DOHH2 (cell line): ENCODE results near the gene PDIK1L.

Experiments used
- H3F3A ChIP-seq: fragments of 200-600 bp; sonication (generic), shearing (Covaris generic); 2 replicates; pipeline ENCODE4 v1.6.0; 2016; ENCODE audit warnings: antibody characterized with exemption, mild to moderate bottlenecking; ENCODE audit not compliant: control insufficient read depth, insufficient read depth
- H3K27ac ChIP-seq: fragments of 200-600 bp; sonication (generic); 2 replicates; pipeline ENCODE4 v1.5.1; 2014; ENCODE audit warnings: low read depth, mild to moderate bottlenecking, low read length, moderate library complexity
- H3K27me3 ChIP-seq: fragments of 200-600 bp; sonication (generic); 2 replicates; pipeline ENCODE4 v1.6.1; 2014; ENCODE audit warnings: mild to moderate bottlenecking, low read length, mixed read lengths; ENCODE audit not compliant: control insufficient read depth
- H3K36me3 ChIP-seq: fragments of 200-600 bp; sonication (generic); 2 replicates; pipeline ENCODE4 v1.6.1; 2014; ENCODE audit warnings: mild to moderate bottlenecking, low read length, moderate library complexity, mixed read lengths; ENCODE audit not compliant: control insufficient read depth
- H3K4me1 ChIP-seq: fragments of 200-600 bp; sonication (generic); 2 replicates; pipeline ENCODE4 v1.6.1; 2014; ENCODE audit warnings: mild to moderate bottlenecking, low read length, mixed read lengths; ENCODE audit not compliant: control insufficient read depth
- H3K4me2 ChIP-seq: fragments of 200-600 bp; sonication (generic); 2 replicates; pipeline ENCODE4 v1.6.0; 2014; ENCODE audit warnings: mild to moderate bottlenecking, low read length, moderate library complexity
- H3K4me3 ChIP-seq: fragments of 200-600 bp; sonication (generic); 2 replicates; pipeline ENCODE4 v1.5.1; 2014; ENCODE audit warnings: mild to moderate bottlenecking, low read length, mixed read lengths
- H3K79me2 ChIP-seq: fragments of 200-600 bp; sonication (generic); 2 replicates; pipeline ENCODE4 v1.6.1; 2014; ENCODE audit warnings: mild to moderate bottlenecking, low read length, mixed read lengths; ENCODE audit not compliant: control insufficient read depth
- H3K9me2 ChIP-seq: fragments of 200-600 bp; sonication (generic); replicated peaks from 2 replicates; pipeline ENCODE4 v1.6.1; 2014; ENCODE audit warnings: mild to moderate bottlenecking, low read length, mixed read lengths; ENCODE audit not compliant: control insufficient read depth
- H3K9me3 ChIP-seq: fragments of 200-600 bp; sonication (generic); 2 replicates; pipeline ENCODE4 v1.6.1; 2014; ENCODE audit warnings: antibody characterized with exemption, low read length, mixed read lengths; ENCODE audit not compliant: control insufficient read depth, insufficient read depth
- H4K20me1 ChIP-seq: fragments of 200-600 bp; sonication (generic); 2 replicates; pipeline ENCODE4 v1.6.0; 2014; ENCODE audit warnings: low read depth, mild to moderate bottlenecking, antibody characterized with exemption, low read length, moderate library complexity; ENCODE audit not compliant: control insufficient read depth, insufficient read depth
- EZH2phosphoT487 ChIP-seq: fragments of 200-600 bp; sonication (generic); IDR thresholded peaks from 2 replicates; pipeline ENCODE4 v1.6.1; 2017; ENCODE audit warnings: borderline replicate concordance, mild to moderate bottlenecking, antibody characterized with exemption, low read length, moderate library complexity, mixed read lengths
- TF ChIP-seq, protein P1 (sequence below): fragments of 200-600 bp; sonication (generic); IDR thresholded peaks from one replicate; pipeline ENCODE4 v1.5.1; 2014; ENCODE audit warnings: antibody characterized with exemption, mild to moderate bottlenecking, low read depth, low read length; ENCODE audit not compliant: poor library complexity, severe bottlenecking

Gene PDIK1L

DNA sequence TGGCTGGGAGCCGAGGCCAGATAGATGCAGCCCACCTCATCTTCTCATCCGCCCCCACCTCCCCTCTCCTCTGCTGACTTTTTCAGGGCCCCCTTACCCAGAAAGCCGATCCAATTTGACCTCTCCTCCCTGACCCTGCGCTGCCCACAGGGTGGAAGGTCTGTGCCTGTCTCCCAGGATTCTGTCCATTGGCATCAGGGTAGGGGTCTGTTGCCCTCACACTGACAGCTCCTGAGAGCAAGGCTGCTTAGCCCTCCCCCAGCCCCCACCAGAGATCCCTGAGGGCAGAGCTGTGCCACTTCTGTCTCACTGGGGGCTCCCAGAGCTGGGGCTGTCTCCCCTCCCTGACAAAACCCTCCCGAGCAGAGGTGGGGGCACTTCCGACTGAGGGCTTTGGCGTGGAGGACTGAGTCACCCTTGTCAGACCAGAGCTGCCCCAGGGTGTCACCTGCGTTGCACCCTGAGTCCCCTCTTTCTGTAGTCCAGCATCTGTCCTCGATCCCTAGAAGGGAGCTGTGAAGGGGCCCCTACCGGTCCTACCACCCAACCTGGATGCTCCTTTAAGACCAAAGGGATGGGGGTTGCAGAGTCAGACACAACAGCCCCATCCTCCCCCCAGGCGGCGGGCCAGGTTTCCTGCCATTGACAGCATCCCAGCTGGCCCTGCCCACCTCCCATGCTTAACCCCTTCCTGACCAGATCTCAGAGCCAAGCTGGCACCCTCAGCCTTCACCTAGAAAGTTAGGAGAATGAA, 44.8 kb downstream of the PDIK1L start:
- Histone ChIP-seq H3K27ac (no peak overlapping the region), H3K27me3 (peaks cover 60% of the 10 kb centered on the region), H3K79me2 (no peaks in the 10 kb centered on the region), H4K20me1 (no peaks in the 10 kb centered on the region), H3K4me3 (no peak overlapping the region), H3K4me2 (no peak overlapping the region), H3K36me3 (no peaks in the 10 kb centered on the region), H3F3A (no peaks in the 10 kb centered on the region), H3K9me3 (no peaks in the 10 kb centered on the region), H3K9me2 (no peaks in the 10 kb centered on the region), H3K4me1 (peaks cover 6% of the 10 kb centered on the region)
- no peak for TF ChIP-seq EZH2phosphoT487
- TF ChIP-seq, protein P1, sequence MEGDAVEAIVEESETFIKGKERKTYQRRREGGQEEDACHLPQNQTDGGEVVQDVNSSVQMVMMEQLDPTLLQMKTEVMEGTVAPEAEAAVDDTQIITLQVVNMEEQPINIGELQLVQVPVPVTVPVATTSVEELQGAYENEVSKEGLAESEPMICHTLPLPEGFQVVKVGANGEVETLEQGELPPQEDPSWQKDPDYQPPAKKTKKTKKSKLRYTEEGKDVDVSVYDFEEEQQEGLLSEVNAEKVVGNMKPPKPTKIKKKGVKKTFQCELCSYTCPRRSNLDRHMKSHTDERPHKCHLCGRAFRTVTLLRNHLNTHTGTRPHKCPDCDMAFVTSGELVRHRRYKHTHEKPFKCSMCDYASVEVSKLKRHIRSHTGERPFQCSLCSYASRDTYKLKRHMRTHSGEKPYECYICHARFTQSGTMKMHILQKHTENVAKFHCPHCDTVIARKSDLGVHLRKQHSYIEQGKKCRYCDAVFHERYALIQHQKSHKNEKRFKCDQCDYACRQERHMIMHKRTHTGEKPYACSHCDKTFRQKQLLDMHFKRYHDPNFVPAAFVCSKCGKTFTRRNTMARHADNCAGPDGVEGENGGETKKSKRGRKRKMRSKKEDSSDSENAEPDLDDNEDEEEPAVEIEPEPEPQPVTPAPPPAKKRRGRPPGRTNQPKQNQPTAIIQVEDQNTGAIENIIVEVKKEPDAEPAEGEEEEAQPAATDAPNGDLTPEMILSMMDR: no peak

DNA sequence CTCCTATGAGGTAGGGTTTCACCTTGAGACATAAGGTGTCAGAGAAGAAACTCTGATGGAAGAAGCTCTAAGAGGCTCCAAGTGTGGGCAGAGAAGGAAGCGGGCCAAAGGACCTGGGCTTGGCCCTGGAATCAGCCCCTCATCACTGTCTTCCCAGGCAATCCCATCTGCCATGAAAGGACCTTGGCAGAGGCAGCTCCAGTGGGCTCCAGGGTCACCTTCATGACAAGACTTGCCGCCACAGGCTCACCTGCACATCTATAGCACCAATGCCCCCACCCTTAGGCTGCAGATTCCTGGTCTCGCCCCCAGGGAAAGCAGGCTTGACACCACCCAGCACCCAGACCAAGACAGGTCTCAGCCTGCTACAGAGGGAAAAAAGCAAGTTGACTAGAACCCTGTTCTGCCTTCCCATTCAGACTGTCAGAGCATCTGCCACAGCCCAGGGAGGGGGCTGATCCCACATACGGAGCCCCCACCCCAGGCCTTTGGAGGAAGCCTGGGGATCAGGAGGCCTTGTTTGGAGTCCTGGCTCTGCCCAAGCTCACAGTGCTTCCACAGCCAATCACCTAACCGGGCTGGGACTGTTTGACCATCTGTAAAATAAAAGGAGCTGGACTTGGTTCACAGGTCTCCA, 46.8 kb downstream of the PDIK1L start:
- TF ChIP-seq EZH2phosphoT487: no peak
- TF ChIP-seq, protein P1: no peak
- Histone ChIP-seq H3F3A (no peaks in the 10 kb centered on the region), H3K4me1 (peaks cover 11% of the 10 kb centered on the region), H3K9me2 (no peaks in the 10 kb centered on the region), H3K27ac (no peak overlapping the region), H3K9me3 (no peaks in the 10 kb centered on the region), H4K20me1 (no peaks in the 10 kb centered on the region), H3K4me3 (no peak overlapping the region), H3K4me2 (no peak overlapping the region), H3K36me3 (no peaks in the 10 kb centered on the region), H3K27me3 (peaks cover 64% of the 10 kb centered on the region), H3K79me2 (no peaks in the 10 kb centered on the region)

DNA sequence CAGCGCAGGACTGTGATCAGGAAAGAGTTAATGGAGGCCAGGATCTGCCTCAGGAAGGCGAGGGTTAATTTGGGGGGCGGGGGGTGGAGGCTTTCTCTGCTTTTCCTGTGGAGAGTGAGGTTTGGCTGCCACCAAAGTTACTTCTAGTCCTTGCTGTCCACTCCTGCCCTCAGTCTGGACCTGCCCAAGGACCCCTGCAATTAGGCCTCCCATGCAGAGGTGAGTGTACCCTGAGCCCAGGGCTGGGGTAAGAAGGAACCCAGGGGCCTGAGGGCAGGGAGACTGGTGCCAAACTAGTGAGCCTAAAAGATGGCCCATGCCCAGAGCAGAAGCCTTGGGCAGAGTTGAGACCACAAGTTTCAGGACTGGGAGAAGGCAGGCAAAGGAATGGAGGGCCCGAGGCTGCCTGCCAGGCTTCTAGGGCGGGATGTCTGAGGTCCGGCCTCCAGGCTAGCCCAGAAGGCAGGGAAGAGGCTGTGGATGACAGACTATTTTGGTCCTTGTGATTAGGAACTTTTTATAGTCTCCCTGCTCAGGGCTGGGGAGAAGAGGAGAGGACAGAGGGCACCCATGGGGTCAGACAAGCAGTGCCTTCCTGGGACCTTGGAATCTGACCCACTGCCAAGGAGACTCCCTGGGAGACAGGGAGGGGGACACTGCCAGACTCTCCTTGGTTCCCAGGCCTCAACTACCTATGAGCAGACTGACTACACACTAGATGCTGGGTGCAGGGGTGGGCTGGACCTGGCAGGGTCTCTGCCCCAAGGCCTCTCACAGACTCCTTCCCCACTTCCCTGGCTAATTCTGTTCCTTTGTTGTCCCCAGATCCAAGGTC, 47.5 kb downstream of the PDIK1L start, which contains the start of gene FAM110D:
Gene FAM110D (plus strand): TSS at position 172 of the 835 bp plus-strand sequence. CDS start 2,213 bp downstream, outside the sequence.
- Histone ChIP-seq H4K20me1 (no peaks in the 10 kb centered on the region), H3K4me2 (no peak within 1 kb of the TSS), H3K4me3 (no peak within 1 kb of the TSS), H3K9me2 (no peaks in the 10 kb centered on the region), H3F3A (no peaks in the 10 kb centered on the region), H3K27me3 (peaks cover 63% of the 10 kb centered on the region), H3K4me1 (peaks cover 16% of the 10 kb centered on the region), H3K27ac (no peak within 1 kb of the TSS), H3K79me2 (no peaks in the 10 kb centered on the region), H3K9me3 (no peaks in the 10 kb centered on the region), H3K36me3 (no peaks in the 10 kb centered on the region)
- no peak for TF ChIP-seq EZH2phosphoT487
- TF ChIP-seq, protein P1: no peak
